ENCODE results near the gene PRXL2B. TPM values are rescaled to one million over a fixed set of nuclear protein-coding genes. Genes with fewer than 3 reads are reported as not detected.
A peak's percentile ranks its signal among the peaks of the same experiment; 100 is the strongest.

The PRXL2B gene
- total RNA-seq, 2 donors from 2014 or later: 20.3 to 25.8 TPM

GRCh38 chr1:2539312-2539907 is 47.2 kb upstream of the PRXL2B start:
- peak in 1 of 4 experiments; percentile 16 for TF ChIP-seq CTCF (IDR thresholded peaks at IDR 0.05)
- TF ChIP-seq POLR2A (IDR thresholded peaks at IDR 0.05): no peak
- no peak for TF ChIP-seq POLR2AphosphoS5 (IDR thresholded peaks at IDR 0.05)
- Histone ChIP-seq H3K36me3 (no peaks in the 10 kb centered on the region), H3K27ac (no peak overlapping the region), H3K4me1 (replicated peaks) (peaks cover 3% of the 10 kb centered on the region), H3K9me3 (no peaks in the 10 kb centered on the region), H3K4me3 (no peak overlapping the region), H3K27me3 (replicated peaks; ENCODE audit: insufficient read depth) (no peaks in the 10 kb centered on the region)
- intact Hi-C loops (cut with DNase I): no loop called here
- no peak for DNase-seq (ENCODE audit: low spot score)
- WGBS: 87% methylated on average over 8 of the region's 12 CpGs

DNA sequence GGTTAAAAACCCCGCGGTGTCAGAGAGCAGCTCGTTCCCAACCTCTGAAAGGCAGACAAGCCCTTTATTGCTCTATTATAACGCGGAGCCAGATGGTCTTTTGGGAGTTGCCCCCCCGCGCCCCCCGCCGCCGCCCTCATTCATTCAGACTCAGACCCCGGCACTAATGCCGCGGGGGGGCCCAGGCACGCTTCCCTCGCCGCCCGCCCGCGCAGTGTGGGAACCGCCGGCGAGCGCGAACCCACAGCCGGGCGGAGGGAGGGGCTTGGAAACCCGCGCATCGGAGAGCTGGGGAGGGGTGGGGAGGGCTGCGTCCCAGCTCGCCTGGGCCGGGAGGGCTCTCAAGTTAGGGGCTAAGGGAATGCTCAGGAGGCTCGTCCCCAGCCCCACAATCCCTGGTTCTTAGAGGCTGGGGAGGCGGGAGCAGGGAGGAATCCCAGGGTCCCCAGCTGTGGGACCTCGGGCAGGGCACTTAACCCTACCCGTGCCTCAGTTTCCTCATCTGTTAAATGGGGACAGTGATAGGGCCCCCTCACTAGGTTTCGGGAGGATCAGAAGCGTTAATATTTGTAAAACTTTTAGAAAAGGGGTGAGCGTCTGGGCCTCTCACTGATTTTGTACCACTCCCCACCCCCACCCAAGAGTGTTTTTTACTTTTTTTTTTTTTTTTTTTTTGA is 45.6 kb upstream of the PRXL2B start:
- intact Hi-C loops (cut with DNase I): no loop called here
- Histone ChIP-seq H3K9me3 (no peaks in the 10 kb centered on the region), H3K27ac (no peak overlapping the region), H3K36me3 (no peaks in the 10 kb centered on the region), H3K4me3 (no peak overlapping the region), H3K27me3 (replicated peaks; ENCODE audit: insufficient read depth) (no peaks in the 10 kb centered on the region), H3K4me1 (replicated peaks) (peaks cover 5% of the 10 kb centered on the region)
- no peak for DNase-seq (ENCODE audit: low spot score)
- no peak for TF ChIP-seq POLR2A (IDR thresholded peaks at IDR 0.05)
- no peak for TF ChIP-seq POLR2AphosphoS5 (IDR thresholded peaks at IDR 0.05)
- TF ChIP-seq CTCF (IDR thresholded peaks at IDR 0.05): no peak
- 13% methylated on average over 36 of the region's 39 CpGs for WGBS

DNA sequence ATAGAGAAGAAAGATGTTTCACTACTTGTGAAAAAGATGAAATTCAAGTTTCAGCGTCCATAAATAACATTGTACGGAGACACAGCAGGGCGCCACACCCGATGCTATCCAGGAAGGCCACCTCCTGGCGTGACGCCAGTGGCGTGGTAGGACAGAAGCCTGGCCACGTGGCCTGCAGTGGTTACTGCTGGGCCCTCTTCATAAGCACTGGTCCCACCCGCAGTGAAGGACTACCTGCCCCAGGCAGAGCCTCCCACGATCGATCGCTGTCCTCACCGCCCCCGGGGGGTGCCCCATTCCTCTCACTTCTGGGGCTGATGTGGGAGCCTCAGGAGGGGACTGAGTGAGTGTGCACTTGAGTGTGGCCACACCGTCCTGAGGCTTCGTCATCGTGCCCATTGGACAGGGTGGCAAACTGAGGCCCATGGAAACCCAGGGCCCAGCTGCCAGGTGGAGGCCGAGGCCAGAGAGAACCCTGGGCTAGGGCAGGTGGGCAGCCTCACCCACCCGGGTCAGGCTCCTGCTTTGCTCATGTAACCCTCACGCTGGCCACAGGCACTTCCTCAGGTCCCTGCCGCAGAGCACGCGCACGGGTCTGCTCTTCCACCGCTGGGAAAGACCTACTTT is 44.8 kb upstream of the PRXL2B start:
- H3K27me3 ChIP-seq (replicated peaks; ENCODE audit: insufficient read depth): no peaks in the 10 kb centered on the region
- no peaks in the 10 kb centered on the region for H3K36me3 ChIP-seq

GRCh38 chr1:2542246-2542915 is 44.2 kb upstream of the PRXL2B start:
- H3K4me1 ChIP-seq (replicated peaks): peaks cover 10% of the 10 kb centered on the region
- 93% methylated on average over 11 of the region's 11 CpGs for WGBS
- intact Hi-C loops (cut with DNase I): no loop called here
- DNase-seq (ENCODE audit: low spot score): no peak
- no peaks in the 10 kb centered on the region for H3K27me3 ChIP-seq (replicated peaks; ENCODE audit: insufficient read depth)
- H3K36me3 ChIP-seq: no peaks in the 10 kb centered on the region
- H3K9me3 ChIP-seq: no peaks in the 10 kb centered on the region
- no peak overlapping the region for H3K27ac ChIP-seq
- H3K4me3 ChIP-seq: no peak overlapping the region
- no peak for TF ChIP-seq CTCF (IDR thresholded peaks at IDR 0.05)
- TF ChIP-seq POLR2A (IDR thresholded peaks at IDR 0.05): no peak
- TF ChIP-seq POLR2AphosphoS5 (IDR thresholded peaks at IDR 0.05): no peak

More for the DNA sequence above, 44.8 kb upstream of the PRXL2B start:
- DNase-seq (ENCODE audit: low spot score): peak; percentile 73
- intact Hi-C loops (cut with DNase I): no loop called here
- H3K4me3 ChIP-seq: no peak overlapping the region
- H3K4me1 ChIP-seq (replicated peaks): peaks cover 8% of the 10 kb centered on the region
- TF ChIP-seq CTCF (IDR thresholded peaks at IDR 0.05) (no peak), POLR2A (IDR thresholded peaks at IDR 0.05) (no peak), POLR2AphosphoS5 (IDR thresholded peaks at IDR 0.05) (peak; percentile 36)
- H3K27ac ChIP-seq: no peak overlapping the region
- 74% methylated on average over 23 of the region's 25 CpGs for WGBS
- H3K9me3 ChIP-seq: no peaks in the 10 kb centered on the region
